ENCODE data around the gene GYS1. TPM values are rescaled to one million over a fixed set of nuclear protein-coding genes. Genes with fewer than 3 reads are reported as not detected.
"Not testable (repeated sequence)": the region's sequence is repeated elsewhere in the genome, so short reads cannot be mapped to it uniquely, and the experiment has no call there.

The GYS1 gene
- 10 to 100 TPM; 26.4 to 42.0 (median 31.6) TPM for total RNA-seq

- peak; percentile 99 to 100 for DNase-seq (ENCODE audit: low spot score in 2 of 2)
- H3K27me3 ChIP-seq, result no peaks in the 10 kb centered on the region
- H3K4me1 ChIP-seq, result peaks cover 44% of the 10 kb centered on the region
- H3K36me3 ChIP-seq, result peaks cover 8% of the 10 kb centered on the region
- peak within 1 kb of the TSS; percentile 95 for H3K27ac ChIP-seq
- H3K9me3 ChIP-seq, result no peaks in the 10 kb centered on the region
- under 1% methylated on average over 32 of the region's 56 CpGs for WGBS
- peak within 1 kb of the TSS; percentile 76 for H3K4me3 ChIP-seq
- TF ChIP-seq CTCF (IDR thresholded peaks at IDR 0.05), result peak; percentile 99
- peak in 1 of 2 donors; percentile 79 for TF ChIP-seq POLR2A (IDR thresholded peaks at IDR 0.05)
- TF ChIP-seq POLR2AphosphoS5 (IDR thresholded peaks at IDR 0.05), result peak in 2 of 3 donors; percentile 65 to 79
- TF ChIP-seq EP300 (IDR thresholded peaks at IDR 0.05), result no peak
Observed at GRCh38 chr19:48993175-48994034, at the start of gene GYS1, which contains the start of gene RUVBL2. Gene GYS1 (minus strand): TSS chr19:48993309. CDS start chr19:48993112, 197 bp downstream. Gene RUVBL2 (plus strand): TSS chr19:48993887. CDS start chr19:48993912, 25 bp downstream.

- not testable (repeated sequence) for DNase-seq (ENCODE audit: low spot score in 2 of 2); H3K27ac ChIP-seq; H3K4me1 ChIP-seq; H3K36me3 ChIP-seq; H3K4me3 ChIP-seq; H3K27me3 ChIP-seq; H3K9me3 ChIP-seq
- 70% methylated on average over 2 of the region's 4 CpGs for WGBS
Observed at GRCh38 chr19:49042666-49043065, 49.6 kb upstream of the GYS1 start.

GRCh38 chr19:49042177-49042576 is 49.1 kb upstream of the GYS1 start:
- 73% methylated on average over 12 of the region's 17 CpGs for WGBS
- TF ChIP-seq CTCF (IDR thresholded peaks at IDR 0.05) (no peak), EP300 (IDR thresholded peaks at IDR 0.05) (no peak), POLR2A (IDR thresholded peaks at IDR 0.05) (no peak)
- Histone ChIP-seq H3K4me1 (no peaks in the 10 kb centered on the region), H3K36me3 (no peaks in the 10 kb centered on the region), H3K4me3 (no peak overlapping the region), H3K27ac (no peak overlapping the region), H3K9me3 (no peaks in the 10 kb centered on the region), H3K27me3 (no peaks in the 10 kb centered on the region)
- no peak for DNase-seq (ENCODE audit: low spot score in 2 of 2)

- H3K9me3 ChIP-seq; DNase-seq (ENCODE audit: low spot score in 2 of 2); H3K36me3 ChIP-seq; H3K4me1 ChIP-seq; H3K27me3 ChIP-seq; H3K4me3 ChIP-seq; H3K27ac ChIP-seq: not testable (repeated sequence)
- 59% methylated on average over 9 of the region's 9 CpGs for WGBS
Observed at GRCh38 chr19:49039736-49040135, 46.6 kb upstream of the GYS1 start.

GRCh38 chr19:49038557-49039276 is 45.6 kb upstream of the GYS1 start:
- not testable (repeated sequence) for H3K4me3 ChIP-seq; H3K27me3 ChIP-seq; H3K27ac ChIP-seq; H3K4me1 ChIP-seq; H3K36me3 ChIP-seq; DNase-seq (ENCODE audit: low spot score in 2 of 2); H3K9me3 ChIP-seq
- WGBS, result 86% methylated on average over 25 of the region's 26 CpGs

GRCh38 chr19:49038111-49038510 is 45.0 kb upstream of the GYS1 start:
- H3K9me3 ChIP-seq; H3K27me3 ChIP-seq; H3K36me3 ChIP-seq; H3K4me3 ChIP-seq; H3K27ac ChIP-seq; H3K4me1 ChIP-seq; DNase-seq (ENCODE audit: low spot score in 2 of 2): not testable (repeated sequence)
- WGBS, result 95% methylated on average over 6 of the region's 8 CpGs

- not testable (repeated sequence) for H3K27me3 ChIP-seq; H3K27ac ChIP-seq; DNase-seq (ENCODE audit: low spot score in 2 of 2); H3K9me3 ChIP-seq; H3K36me3 ChIP-seq; H3K4me1 ChIP-seq; H3K4me3 ChIP-seq
- peak in 1 of 2 donors; percentile 19 for TF ChIP-seq CTCF (IDR thresholded peaks at IDR 0.05)
- 59% methylated on average over 12 of the region's 18 CpGs for WGBS
Observed at GRCh38 chr19:49036815-49037214, 43.7 kb upstream of the GYS1 start, which contains the start of gene CGB1. Gene CGB1 (minus strand): TSS chr19:49036895. CDS start chr19:49036711, 184 bp downstream.

All from suprapubic skin (tissue), 4 donors.